Heart left ventricle (tissue), 13 donors: ENCODE data around the gene EN1.

Source experiments
- POLR2A ChIP-seq, 2 donors: fragments of 450-650 bp; IDR thresholded peaks; one replicate each; pipeline ENCODE4 v1.6.1; 2017; ENCODE audit warnings: antibody characterized with exemption in 2 of 2, mild to moderate bottlenecking in 2 of 2, moderate library complexity in 2 of 2
- TF ChIP-seq, protein P1 (sequence below), 12 donors: fragments of 200-600 bp; sonication (generic) in 4 of 12; IDR thresholded peaks; one replicate each; pipeline versions ENCODE4 v1.5.0 to v1.8.0; 2018 to 2022; ENCODE audit warnings: antibody characterized with exemption in 12 of 12, mild to moderate bottlenecking in 5 of 12
- donor health status: ischemic (EF 13 %, LVEDD 7.1; RV severe dilation, severe dysfunction).
- donor health status: DM: no; HTN: yes; CAD: no.
- donor health status: DM: no; HTN: no; CAD: no.
- donor health status: ischemic (EF 25% LVEDD 6.9; RV normal size, moderate dysfunction).
- donor health status: ischemic (EF 25% LVEDD 5.7; RV mildly dilated, moderate dysfunction).
- donor health status: ischemic (EF 35%, LVEDD 5.7; RV mildly dilated, moderate dysfunction).
- donor health status: nonischemic (EF 11% LVEDD 7.7; RV severe dilation, severe dysfunction).
- donor health status: DM: yes; HTN: yes; CAD: no.
- donor health status: PGD.
- donor health status: ischemic (EF 29% LVEDD 5.4; RV normal size, mild dysfunction).
- donor health status: nonischemic (EF 23%, LVEDD 6.1; RV moderate dilation, normal function).

DNA sequence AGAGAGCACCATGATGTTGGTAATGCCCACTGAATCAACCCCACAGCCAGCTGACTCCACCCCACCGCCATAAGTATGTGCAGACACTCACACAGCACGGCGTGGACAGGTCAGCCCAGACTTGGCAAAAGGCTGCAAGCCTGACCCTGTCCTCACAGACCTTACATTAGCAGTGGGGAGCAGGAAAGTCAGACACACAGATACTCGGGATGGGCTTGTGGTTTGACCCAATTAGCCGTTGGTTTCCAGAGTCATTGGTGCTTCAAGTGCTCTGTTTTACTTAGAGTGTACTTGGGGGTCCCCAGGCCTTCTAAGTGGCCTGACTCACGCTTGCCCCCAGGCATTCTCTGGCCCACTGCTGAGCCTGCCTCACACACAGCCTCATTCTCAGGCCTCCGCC is 36.7 kb downstream of the EN1 start:
- TF ChIP-seq, protein P1, sequence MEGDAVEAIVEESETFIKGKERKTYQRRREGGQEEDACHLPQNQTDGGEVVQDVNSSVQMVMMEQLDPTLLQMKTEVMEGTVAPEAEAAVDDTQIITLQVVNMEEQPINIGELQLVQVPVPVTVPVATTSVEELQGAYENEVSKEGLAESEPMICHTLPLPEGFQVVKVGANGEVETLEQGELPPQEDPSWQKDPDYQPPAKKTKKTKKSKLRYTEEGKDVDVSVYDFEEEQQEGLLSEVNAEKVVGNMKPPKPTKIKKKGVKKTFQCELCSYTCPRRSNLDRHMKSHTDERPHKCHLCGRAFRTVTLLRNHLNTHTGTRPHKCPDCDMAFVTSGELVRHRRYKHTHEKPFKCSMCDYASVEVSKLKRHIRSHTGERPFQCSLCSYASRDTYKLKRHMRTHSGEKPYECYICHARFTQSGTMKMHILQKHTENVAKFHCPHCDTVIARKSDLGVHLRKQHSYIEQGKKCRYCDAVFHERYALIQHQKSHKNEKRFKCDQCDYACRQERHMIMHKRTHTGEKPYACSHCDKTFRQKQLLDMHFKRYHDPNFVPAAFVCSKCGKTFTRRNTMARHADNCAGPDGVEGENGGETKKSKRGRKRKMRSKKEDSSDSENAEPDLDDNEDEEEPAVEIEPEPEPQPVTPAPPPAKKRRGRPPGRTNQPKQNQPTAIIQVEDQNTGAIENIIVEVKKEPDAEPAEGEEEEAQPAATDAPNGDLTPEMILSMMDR (IDR thresholded peaks at IDR 0.05): no peak
- no peak for TF ChIP-seq POLR2A (IDR thresholded peaks at IDR 0.05)
